Measurements from ENCODE around the gene IFNK.

The IFNK gene

GRCh38 chr9:27539479-27540441, 15.7 kb downstream of the IFNK start:
- no peak for DNase-seq

- no peak for DNase-seq
These were observed 16.4 kb downstream of the IFNK start for GRCh38 chr9:27540502-27540901.

GRCh38 chr9:27541740-27542139, 17.6 kb downstream of the IFNK start:
- DNase-seq = no peak

- DNase-seq = peak in 1 of 2 experiments; percentile 57
These were observed 18.4 kb downstream of the IFNK start for GRCh38 chr9:27542508-27542907.

GRCh38 chr9:27545471-27545870, 21.4 kb downstream of the IFNK start:
- DNase-seq = no peak

- peak in 1 of 2 experiments; percentile 34 for DNase-seq
These were observed 24.1 kb downstream of the IFNK start for GRCh38 chr9:27548055-27548741.

- no peak for DNase-seq
These were observed 25.2 kb downstream of the IFNK start for GRCh38 chr9:27549196-27549755.

GRCh38 chr9:27554712-27555111, 30.6 kb downstream of the IFNK start:
- no peak for DNase-seq

- DNase-seq = peak in 1 of 2 experiments; percentile 70
These were observed 32.4 kb downstream of the IFNK start for GRCh38 chr9:27556470-27556869.

GRCh38 chr9:27558307-27558706, 34.2 kb downstream of the IFNK start:
- DNase-seq = no peak

GRCh38 chr9:27560457-27560856, 36.4 kb downstream of the IFNK start:
- no peak for DNase-seq

- no peak for DNase-seq
These were observed 37.6 kb downstream of the IFNK start for GRCh38 chr9:27561685-27562084.

GRCh38 chr9:27563738-27564430, 39.8 kb downstream of the IFNK start:
- no peak for DNase-seq

- no peak for DNase-seq
These were observed 40.6 kb downstream of the IFNK start for GRCh38 chr9:27564670-27565069.

GRCh38 chr9:27565696-27566095, 41.6 kb downstream of the IFNK start:
- DNase-seq = no peak

- DNase-seq = no peak
These were observed 42.0 kb downstream of the IFNK start for GRCh38 chr9:27566118-27566517.

GRCh38 chr9:27569406-27569805, 45.3 kb downstream of the IFNK start:
- no peak for DNase-seq

- no peak for DNase-seq
These were observed 46.9 kb downstream of the IFNK start for GRCh38 chr9:27571011-27571410.

- DNase-seq = no peak
These were observed 48.0 kb downstream of the IFNK start for GRCh38 chr9:27572061-27572460.

GRCh38 chr9:27572566-27572917, 48.5 kb downstream of the IFNK start:
- DNase-seq = peak; percentile 43 to 50

GRCh38 chr9:27572918-27573633, 49.0 kb downstream of the IFNK start, which contains the start of gene C9orf72:
TSS of gene C9orf72 (minus strand) at chr9:27573481. CDS start at chr9:27567120, 6,361 bp downstream.
- DNase-seq = peak; percentile 59 to 65
